Stimulated activated CD8-positive, alpha-beta memory T cell treated with anti-CD3 and anti-CD28 coated beads, Interleukin-4, amount 100 ng/mL, for 1 hour (primary cell): Measurements from ENCODE around the gene ANKRD17.

ENCODE experiments used
- DNase-seq, 2 donors: peaks; one replicate each; pipeline ENCODE4 v3.0.0-alpha.2; 2020; ENCODE audit warnings: low read depth in 2 of 2, low spot score in 1 of 2

The ANKRD17 gene

DNA sequence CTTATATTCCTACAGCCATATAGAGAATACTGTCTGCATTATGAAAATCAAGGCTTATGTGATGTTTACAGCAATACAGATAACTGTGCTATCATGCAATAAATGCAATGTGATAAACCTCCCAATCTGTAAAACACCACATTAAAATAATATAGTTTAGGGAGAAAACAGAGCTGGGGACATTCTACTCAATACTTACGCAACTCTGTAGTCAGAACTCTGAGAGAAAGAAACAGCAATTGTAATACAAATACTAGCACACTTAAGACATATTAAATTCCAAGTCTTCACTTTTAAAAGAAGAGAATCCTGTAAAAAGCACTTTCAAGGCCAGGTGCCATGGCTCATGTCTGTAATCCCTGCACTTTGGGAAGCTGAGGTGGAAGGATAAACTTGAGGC is 61.4 kb downstream of the ANKRD17 start:
- no peak for DNase-seq

DNA sequence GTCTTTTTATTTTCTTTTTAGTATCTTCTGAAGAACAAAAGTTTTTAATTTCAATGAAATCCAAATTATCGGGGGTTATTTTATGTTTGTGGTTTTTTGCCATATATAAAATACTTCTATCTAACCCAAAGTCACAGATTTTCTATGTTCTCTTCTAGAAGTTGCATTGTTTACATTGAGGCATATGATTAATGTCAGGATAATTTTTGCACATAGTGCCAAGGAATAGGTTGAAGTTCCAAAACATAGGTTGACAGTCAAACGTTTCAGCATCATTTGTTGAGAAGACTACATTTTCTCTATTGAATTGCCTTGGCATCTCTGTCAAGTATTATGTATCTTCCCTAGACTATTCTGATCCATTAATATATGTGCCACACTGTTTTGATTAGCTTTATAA is 64.5 kb downstream of the ANKRD17 start:
- no peak for DNase-seq

DNA sequence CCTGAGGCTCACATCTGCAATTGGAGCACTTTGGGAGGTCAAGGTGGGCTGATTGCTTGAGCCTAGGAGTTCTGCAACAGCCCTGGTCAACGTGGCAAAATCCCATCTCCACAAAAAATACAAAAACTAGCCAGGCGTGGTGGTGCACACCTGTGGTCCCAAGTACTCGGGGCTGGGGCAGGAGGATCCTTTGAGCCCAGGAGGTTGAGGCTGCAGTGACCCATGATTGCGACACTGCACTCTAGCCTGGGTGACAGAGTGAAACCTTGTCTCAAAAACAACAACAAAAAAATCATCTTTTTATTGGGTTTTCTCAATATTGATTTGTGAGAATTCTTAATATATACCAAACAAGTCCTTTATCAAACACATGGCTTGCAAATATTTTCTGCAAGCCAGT is 64.9 kb downstream of the ANKRD17 start:
- no peak for DNase-seq

DNA sequence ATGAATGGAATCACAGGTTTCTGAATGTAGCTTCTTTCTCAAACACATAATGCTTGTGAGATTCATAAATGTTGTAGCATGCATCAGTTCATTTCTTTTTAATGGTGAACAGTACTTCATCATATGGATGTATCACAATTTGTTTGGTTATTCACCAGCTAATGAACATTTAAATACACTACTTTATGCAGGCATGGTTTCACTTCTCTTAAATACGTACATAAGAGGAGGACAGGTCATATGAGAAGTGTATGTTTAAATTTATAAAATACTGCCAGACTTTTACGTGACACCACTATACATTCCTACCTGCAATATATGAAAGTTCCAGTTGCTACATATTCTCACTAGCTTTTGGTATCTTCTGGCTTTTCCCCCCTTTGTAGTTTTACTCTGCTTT is 65.4 kb downstream of the ANKRD17 start:
- no peak for DNase-seq

DNA sequence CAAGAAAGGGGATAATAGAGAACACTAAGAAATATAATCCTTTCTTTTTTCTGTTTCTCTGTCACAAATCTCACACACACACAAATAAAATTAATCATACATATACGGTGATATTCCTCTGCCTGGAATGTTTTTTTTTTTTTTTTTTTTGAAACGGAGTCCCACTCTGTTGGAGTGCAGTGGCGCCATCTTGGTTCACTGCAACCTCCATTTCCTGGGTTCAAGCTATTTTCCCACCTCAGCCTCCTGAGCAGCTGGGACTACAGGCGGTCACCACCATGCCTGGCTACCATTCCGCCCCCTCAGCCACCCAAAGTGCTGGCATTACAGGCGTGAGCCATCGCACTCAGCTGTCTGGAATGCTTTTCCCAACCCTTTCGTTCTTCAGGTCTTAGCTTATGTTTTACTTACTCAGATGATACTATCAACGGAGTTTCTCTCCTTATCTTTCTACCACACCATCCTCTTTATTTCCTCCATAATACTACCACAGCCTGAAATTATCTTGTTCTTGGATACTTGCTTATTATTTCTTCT is 69.3 kb downstream of the ANKRD17 start:
- no peak for DNase-seq

DNA sequence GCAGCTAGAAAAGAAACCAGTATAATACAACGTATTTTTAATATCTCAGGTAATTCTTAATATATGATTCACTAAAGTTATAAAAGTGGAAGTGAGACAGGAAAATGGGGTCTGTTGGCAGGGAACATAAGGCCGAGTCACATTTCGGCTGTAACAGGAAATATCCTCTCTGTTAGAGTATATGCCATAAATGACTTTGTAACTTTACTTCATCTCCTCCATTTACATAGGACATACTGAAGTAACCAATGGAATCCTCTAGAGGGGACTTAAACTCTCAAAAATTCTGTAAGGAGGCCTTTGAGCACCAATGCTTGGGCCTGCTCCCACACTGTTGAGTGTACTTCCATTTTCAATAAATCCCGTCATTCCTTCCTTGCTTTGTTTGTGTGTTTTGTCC is 71.3 kb downstream of the ANKRD17 start:
- DNase-seq: no peak

DNA sequence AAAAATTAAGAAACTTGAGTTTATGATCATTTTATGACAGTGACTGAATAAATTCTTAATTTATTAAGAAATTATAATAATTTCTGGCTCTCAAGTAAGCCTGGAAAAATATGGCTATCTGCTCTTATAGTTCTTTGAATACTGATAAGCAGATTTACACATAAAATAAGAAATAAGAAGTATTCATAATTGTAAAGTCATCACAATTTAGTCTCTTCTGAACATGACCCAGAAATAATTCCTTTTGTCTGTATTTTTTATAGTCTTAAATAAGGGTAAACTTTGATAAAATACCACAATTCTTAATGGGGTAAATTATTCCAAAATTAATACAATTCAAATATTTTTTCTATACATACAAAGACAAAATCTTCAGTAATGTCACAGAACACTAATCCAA is 72.7 kb downstream of the ANKRD17 start:
- no peak for DNase-seq

DNA sequence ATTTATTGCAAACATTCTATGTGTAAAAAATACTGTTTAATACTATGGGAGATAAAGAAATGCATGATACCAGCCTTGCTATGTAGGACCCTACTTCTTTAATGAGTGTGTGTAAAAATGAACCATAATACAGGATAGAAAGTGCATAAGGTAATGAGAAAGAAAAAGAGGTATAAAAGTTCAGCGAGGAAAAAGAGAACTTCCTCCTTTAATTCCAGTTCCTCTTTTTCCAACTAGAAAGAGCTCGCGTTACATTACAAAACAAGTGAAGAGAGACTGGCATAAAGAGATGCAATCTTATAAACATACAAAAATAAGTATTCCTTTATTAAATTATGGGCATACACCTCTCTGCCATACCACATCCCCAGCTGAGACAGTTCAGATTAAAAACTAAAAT is 77.4 kb downstream of the ANKRD17 start:
- no peak for DNase-seq

DNA sequence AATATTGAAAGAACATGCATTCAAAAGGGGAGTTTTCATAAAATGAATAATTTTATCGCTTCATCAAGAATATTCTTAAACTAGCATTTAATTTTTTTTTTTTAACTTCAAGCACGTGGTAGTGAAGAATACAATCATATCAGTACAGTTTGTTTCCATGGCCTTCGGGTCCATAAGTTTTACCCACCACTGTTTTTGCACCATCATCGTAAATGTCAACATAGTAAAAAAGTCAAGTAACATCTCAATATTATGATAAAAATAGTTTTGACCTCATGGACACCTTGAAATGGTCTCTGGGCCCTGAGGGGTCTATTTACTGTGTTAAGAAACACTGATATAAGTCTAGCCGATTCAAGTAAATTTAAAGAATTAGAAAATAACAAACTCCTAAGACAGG is 80.2 kb downstream of the ANKRD17 start:
- DNase-seq: no peak

DNA sequence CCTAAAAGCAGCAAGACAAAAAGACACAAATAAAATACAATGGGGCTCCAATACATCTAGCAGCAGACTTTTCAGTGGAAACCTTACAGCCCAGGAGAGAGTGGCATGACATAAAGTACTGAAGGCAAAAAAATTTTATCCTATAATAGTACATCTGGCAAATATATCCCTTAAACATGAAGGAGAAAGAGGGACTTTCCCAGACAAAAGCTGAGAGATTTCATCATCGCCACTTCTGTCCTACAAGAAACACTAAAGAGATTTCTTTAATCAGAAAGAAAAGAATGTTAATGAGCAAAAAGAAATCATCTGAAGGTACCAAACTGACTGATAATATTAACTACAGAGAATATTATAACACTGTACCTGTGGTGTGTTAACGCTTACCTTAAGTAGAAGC is 86.4 kb downstream of the ANKRD17 start:
- no peak for DNase-seq

DNA sequence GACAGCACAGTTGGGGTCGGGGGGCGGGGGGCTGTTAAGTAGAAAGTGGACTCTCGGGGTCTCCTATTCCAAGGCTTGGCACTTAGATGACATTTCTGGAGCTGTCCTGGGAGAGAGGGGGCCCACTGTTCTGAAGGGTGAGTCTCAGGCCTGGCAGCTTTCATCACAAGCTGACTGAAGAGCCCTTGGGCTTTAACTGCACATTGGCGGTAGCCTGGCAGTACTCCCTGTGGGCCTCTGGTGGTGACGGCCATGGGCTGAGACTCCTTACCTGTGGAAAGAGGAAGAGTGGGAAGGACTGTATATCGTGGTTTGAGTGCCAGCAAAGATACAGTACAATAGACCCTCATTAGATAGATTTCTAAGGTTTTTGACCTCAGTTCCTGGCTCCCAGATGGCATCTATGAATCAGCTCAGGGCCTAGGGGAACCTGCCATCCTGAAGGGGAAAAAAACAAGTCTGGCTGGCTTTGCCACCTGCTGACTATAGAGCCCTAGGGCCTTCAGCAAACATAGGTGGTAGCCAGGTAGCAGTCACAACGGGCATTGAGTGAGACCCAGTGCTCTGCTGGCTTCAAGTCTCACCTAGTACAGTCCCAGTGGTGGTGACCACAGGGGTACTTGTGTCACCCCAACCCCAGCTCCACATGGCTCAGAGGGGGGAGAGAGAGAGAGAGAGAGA is 87.9 kb downstream of the ANKRD17 start:
- DNase-seq: no peak

DNA sequence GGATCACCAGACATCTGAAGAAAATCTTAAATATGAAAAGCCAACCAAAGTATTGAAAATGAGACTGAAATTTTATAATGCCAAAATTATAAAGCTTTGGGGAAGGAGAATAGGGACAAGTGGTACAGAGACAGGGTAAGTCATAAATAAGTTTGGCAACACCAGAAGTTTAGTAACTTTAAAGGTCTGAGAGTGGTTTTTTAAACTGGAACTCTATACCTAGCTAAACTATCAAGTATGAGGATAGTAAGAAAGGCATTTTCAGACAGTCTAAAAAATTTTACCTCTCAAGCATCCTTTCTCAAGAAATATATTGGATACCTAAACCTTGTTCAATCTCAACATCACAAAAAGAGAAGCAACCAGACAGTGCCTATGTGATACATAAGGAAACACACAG is 92.4 kb downstream of the ANKRD17 start:
- no peak for DNase-seq

DNA sequence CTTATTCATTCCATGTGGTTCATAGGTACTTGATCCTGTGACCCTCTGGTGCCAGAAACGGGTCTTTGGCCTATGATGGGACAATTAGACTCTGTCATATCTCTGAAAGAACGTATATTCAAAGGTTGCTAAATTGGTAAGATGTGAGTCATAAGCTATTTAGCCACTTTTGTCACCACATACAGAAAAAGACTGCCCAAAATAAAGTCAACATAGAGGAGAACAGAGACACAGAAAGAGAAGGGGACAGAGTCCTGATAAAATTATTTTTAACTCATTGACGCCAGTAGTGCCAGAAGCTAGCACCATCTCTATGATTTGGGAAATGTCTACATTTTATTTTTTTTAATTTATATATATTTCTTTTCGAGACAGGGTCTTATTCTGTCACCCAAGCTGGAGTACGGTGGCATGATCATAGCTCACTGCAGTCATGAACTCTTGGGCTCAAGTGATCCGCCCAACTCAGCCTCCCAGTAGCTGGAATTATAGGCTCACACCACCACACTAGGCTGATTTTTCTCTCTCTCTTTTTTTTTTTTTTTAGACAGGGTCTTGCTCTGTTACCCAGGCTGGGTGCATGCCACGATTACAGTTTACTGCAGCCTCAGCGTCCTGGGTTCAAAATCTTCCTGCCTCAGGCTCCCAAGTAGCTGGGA is 96.9 kb downstream of the ANKRD17 start:
- DNase-seq: no peak

DNA sequence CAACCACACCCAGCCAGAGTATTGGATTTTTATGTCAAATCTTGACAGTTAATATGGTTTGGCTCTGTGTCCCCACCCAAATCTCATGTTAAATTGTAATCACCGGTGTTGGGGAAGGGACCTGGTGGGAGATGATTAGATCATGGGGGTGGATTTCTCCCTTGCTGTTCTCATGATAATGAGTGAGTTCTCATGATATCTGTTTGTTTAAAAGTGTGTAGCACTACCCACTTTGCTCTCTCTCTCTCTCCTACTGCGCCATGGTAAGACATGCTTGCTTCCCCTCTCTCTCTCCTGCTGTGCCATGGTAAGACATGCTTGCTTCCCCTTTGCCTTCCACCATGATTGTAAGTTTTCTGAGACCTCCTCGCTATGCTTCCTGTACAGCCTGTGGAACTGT is 102.2 kb downstream of the ANKRD17 start:
- DNase-seq: no peak

DNA sequence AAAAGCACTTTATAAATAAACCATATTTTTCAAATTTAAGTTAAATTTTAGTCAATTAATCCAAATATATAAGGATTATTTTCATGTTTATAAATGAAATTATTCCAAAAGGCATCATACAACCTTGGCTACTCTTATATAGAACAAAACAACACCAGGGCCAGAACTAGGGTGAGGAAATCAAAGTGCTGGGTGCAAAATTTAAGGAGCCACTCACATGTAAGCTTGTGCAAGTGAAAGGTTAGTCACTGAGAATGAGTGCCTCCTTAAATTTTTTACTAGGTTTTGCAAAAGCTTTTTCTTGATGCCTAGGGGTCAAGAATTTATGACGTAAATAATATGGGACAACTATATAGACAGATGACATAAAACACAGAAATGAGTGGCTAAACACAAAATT is 105.7 kb downstream of the ANKRD17 start:
- no peak for DNase-seq

DNA sequence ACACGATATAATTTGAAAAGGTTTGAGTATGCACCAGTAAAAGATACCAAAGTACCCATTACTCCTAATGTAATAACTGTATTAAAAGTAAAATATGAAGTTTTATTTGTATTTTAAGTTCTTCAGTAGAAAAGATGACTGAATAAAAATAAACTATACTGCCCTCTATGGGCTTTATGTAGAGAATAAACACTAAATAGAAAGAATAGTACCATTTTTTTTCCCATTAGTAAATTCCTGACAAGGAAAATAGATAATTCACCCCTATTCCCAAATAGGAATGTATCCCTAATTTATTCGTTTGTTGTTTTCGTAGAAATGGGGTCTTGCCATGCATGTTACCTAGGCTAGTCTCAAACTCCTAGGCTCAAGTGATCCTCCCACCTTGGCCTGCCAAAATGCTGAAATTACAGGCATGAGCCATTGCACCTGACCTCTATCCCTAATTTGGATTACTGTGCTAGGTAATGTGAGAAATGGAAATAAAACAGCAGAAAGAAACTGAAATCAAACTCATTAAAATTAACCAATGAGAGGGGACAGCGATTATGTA is 115.5 kb downstream of the ANKRD17 start:
- no peak for DNase-seq

DNA sequence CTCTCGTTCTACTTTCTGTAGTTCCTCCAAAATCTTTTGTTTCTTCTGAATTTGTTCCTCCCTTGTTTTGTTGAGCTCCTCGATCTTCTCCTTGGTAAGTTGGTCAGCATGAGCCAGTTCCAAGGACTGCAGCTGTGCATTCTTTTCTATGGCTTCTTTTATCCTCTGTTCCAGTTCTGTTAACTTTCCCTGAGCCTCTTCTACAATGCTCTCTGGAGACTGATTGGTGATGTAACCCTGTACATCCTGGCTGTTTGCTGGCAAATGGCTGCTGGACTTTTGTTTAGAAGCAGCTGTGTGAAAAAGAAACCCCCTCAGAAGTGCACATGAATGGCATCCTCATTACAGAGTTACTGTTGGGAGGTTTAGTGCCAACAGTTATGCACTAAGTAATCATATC is 118.6 kb downstream of the ANKRD17 start:
- DNase-seq: no peak

DNA sequence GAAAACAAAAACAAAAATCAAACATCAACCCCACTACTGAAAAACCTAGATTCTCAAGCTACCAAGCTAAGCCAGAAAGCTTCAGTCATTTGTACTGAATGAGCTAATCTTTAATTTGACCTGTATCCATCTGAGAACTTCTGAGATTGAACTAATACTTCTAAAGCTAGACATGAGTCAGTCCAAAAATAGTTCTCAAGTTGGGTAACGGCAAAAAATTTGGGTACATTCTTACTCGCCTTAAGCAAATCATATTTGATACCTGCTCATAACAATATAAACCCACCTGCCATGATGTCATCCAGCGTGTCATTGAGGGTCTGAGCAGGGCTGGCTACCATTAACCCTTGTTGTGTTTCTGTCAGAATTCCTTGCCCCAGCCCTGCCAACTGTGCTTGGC is 119.4 kb downstream of the ANKRD17 start:
- DNase-seq: no peak

DNA sequence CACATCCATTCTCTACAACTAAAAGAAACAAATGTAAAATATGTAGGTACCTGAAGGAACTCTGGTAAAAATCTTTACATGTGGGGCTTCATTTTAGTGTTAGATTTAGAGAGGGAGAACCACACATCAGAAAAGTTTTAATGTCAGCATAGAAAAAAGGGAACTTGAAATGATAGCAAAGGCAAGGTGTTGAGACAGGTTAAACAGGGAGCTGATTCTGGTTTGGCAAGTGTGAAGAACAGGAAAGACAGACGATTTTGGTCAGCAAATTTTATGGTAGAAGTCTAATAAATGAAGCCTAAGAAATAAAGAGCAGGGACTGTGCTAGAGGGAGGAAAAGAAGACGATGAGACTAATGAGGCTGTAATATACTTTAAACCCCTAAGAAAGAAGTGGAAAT is 121.5 kb downstream of the ANKRD17 start:
- no peak for DNase-seq

DNA sequence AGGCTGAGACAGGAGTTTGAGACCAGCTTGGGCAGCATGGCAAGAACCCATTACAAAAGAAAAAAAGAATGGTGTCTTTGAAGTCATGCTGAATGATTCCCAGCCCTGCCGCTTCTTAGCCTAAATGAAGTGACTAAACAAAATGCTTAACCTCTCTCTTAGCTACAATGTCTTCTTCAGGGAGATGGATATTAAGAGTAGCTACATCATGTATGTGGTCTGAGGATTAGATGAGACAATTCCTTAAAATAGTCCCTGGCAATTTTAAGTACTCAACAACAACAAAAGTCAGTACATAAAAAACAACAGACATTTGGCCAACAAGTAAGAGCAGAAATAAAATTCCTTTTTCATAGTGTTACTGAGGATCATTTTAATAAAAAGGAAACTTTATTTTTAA is 124.8 kb downstream of the ANKRD17 start:
- DNase-seq: no peak

DNA sequence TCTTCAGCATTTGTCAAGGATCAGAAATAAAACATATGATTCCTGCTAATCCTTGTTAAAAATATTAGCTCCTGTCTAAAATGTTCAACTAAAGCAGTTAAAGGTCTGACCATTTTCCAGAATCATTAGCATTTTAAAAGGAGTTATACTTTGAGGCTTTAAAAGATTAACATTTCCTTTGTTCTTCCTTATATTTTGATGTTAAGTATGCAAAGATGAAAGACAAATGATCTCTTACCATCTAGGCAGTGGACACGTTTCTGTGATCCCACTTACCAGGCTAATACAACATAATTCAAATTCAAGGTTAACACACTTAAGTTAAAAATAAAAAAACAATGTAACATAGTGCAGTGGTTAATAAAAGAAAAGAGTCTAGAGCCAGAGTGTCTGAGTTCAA is 127.3 kb downstream of the ANKRD17 start:
- DNase-seq: no peak

DNA sequence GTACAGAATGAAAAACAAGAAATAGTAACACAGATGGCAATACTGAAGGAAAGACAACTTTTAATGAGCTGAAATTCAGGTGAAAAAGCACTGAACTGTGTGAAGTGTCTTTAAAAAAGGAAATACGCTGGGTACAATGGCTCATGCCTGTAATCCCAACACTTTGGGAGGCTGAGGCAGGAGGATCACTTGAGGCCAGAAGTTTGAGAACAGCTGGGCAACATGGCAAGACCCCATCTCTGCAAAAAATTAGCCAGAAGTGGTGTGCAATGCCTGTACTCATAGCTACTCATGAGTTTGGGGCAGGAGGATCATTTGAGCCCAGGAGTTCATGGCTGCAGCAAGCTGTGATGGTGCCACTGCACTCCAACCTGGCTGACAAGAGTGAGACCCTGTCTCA is 129.3 kb downstream of the ANKRD17 start:
- no peak for DNase-seq
